ENCODE results near the gene PROK1.

DNA sequence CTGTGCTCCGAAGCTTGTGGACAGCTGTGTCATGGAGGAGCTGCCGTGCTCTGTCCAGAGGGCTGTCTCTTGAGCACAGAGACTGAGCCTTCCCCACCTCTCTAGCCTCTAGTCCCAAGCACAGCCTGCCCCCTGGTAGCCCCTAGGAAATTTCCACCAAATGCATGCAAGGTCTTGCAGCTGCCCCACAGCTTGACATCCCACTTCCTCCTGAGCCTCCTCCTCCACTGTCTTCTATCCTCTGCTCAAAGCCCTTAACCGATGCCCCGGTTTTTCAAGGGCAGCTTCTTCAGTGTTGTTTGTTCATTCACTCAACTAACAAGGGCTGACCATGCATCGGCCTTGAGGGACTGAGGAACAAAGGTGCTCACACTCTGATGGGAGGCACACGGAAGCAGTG lies 20.6 kb upstream of the PROK1 start:
- TF ChIP-seq, protein P1, sequence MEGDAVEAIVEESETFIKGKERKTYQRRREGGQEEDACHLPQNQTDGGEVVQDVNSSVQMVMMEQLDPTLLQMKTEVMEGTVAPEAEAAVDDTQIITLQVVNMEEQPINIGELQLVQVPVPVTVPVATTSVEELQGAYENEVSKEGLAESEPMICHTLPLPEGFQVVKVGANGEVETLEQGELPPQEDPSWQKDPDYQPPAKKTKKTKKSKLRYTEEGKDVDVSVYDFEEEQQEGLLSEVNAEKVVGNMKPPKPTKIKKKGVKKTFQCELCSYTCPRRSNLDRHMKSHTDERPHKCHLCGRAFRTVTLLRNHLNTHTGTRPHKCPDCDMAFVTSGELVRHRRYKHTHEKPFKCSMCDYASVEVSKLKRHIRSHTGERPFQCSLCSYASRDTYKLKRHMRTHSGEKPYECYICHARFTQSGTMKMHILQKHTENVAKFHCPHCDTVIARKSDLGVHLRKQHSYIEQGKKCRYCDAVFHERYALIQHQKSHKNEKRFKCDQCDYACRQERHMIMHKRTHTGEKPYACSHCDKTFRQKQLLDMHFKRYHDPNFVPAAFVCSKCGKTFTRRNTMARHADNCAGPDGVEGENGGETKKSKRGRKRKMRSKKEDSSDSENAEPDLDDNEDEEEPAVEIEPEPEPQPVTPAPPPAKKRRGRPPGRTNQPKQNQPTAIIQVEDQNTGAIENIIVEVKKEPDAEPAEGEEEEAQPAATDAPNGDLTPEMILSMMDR (conservative IDR thresholded peaks at IDR 0.05; ENCODE audit: low read depth, low read length), result no peak
- no peak for TF ChIP-seq EZH2 (IDR thresholded peaks at IDR 0.05; ENCODE audit: borderline replicate concordance, low read depth, low read length, poor library complexity, severe bottlenecking)

All from A673 (cell line).